WI38 (cell line): Measurements from ENCODE around the gene FADS3.

ENCODE experiments used
- H3K4me3 ChIP-seq: 2 replicates; pipeline ENCODE4 v1.5.1; 2011; ENCODE audit warnings: low read depth, mild to moderate bottlenecking, control low read depth, low read length
- CTCF ChIP-seq: IDR thresholded peaks from 2 replicates; pipeline ENCODE4 v1.5.1; 2012; ENCODE audit warnings: low read depth, mild to moderate bottlenecking, control low read depth, low read length

The FADS3 gene

GRCh38 chr11:61844909-61845565 lies 46.3 kb downstream of the FADS3 start:
- no peak overlapping the region for H3K4me3 ChIP-seq

GRCh38 chr11:61842528-61842820 lies 48.9 kb downstream of the FADS3 start:
- no peak for TF ChIP-seq CTCF
- H3K4me3 ChIP-seq = no peak overlapping the region

More at GRCh38 chr11:61844909-61845565, 46.3 kb downstream of the FADS3 start:
- no peak for TF ChIP-seq CTCF

- TF ChIP-seq CTCF = no peak
- H3K4me3 ChIP-seq = no peak overlapping the region
These were observed 49.5 kb downstream of the FADS3 start for GRCh38 chr11:61841636-61842527.

GRCh38 chr11:61840371-61840770 lies 51.0 kb downstream of the FADS3 start:
- H3K4me3 ChIP-seq = no peak overlapping the region
- no peak for TF ChIP-seq CTCF

- no peak for TF ChIP-seq CTCF
- no peak overlapping the region for H3K4me3 ChIP-seq
These were observed 51.6 kb downstream of the FADS3 start for GRCh38 chr11:61839742-61840141.

- H3K4me3 ChIP-seq = no peak overlapping the region
- no peak for TF ChIP-seq CTCF
These were observed 52.4 kb downstream of the FADS3 start for GRCh38 chr11:61838921-61839320.

GRCh38 chr11:61838501-61838900 lies 52.8 kb downstream of the FADS3 start:
- H3K4me3 ChIP-seq = no peak overlapping the region
- TF ChIP-seq CTCF = no peak
